ENCODE data around the gene SCN3B. TPM values are rescaled to one million over a fixed set of nuclear protein-coding genes. Genes with fewer than 3 reads are reported as not detected.

SCN3B gene
- total and polyA plus RNA-seq, 3 donors from 2014 or later = 2.4 to 5.1 (median 3.9) TPM

DNA sequence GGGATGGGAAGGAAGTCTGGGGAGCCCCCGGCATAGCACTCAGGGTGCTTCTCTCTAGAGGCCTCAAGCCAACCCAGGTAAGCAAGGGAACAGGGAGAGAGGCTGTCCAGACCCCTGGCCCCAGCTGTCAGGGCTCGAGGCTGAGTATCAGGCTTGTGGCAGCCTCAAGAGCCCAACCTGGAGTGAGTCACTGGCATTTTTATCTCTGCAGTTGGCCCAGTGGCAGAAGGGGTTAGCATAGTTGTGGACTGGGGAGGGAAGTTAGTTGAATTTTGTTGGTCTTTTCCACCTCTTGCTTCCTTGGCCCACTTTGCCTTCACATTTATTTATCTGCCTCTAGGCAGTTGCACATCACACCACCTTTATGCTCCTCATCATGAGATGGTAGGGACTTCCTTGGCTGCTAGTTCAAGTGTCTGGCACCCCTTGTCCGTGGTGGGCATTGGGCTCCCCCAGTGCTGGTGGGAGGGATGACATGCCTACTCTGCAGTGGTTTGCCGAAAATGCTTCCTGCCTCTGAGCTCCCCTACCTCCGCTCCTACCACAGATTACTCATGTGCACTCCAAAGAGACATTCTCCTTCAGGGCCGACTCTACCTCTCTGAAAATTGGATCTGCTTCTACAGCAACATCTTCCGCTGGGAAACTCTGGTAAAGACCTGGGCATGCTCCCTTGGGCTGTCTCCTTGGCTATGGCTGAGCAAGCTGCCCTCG is 60.1 kb downstream of the SCN3B start:
- Histone ChIP-seq H3K36me3 (ENCODE audit: low read depth, missing control alignments) (no peaks in the 10 kb centered on the region), H3K4me3 (no peak overlapping the region), H3K4me1 (no peaks in the 10 kb centered on the region), H3K27ac (no peak overlapping the region), H3K27me3 (no peaks in the 10 kb centered on the region), H3K9me3 (no peaks in the 10 kb centered on the region)
- DNase-seq = no peak
- intact Hi-C loops (cut with DNase I; ENCODE audit: low total_unique reads) = no loop called here
- WGBS, 2 donors = 85 to 91% methylated on average over 7 to 8 of the region's 8 CpGs
- TF ChIP-seq, protein P1, sequence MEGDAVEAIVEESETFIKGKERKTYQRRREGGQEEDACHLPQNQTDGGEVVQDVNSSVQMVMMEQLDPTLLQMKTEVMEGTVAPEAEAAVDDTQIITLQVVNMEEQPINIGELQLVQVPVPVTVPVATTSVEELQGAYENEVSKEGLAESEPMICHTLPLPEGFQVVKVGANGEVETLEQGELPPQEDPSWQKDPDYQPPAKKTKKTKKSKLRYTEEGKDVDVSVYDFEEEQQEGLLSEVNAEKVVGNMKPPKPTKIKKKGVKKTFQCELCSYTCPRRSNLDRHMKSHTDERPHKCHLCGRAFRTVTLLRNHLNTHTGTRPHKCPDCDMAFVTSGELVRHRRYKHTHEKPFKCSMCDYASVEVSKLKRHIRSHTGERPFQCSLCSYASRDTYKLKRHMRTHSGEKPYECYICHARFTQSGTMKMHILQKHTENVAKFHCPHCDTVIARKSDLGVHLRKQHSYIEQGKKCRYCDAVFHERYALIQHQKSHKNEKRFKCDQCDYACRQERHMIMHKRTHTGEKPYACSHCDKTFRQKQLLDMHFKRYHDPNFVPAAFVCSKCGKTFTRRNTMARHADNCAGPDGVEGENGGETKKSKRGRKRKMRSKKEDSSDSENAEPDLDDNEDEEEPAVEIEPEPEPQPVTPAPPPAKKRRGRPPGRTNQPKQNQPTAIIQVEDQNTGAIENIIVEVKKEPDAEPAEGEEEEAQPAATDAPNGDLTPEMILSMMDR (IDR thresholded peaks at IDR 0.05) = no peak
- TF ChIP-seq POLR2A (IDR thresholded peaks at IDR 0.05) = no peak

DNA sequence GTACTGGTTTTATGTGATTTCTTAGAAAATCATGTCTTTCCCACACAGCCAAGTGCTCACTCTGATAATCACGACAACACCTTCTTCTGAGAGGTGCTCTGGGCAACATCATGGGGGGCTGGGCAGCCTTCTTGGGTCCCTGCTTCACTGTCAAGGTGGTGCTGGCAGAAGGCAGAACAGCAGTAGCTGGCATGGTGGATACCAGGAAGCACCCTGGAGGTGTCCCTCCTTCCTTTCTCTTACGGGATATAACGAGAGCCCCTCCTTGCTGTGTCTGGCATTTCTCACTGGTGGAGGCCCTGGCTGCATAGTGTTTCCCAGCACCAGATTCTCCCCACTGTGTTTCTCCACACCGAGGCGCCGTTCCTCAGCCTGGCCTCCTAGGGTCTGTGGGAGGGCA is 60.9 kb downstream of the SCN3B start:
- WGBS, 2 donors = 85 to 93% methylated on average over 5 of the region's 6 CpGs
- no peak for TF ChIP-seq POLR2A (IDR thresholded peaks at IDR 0.05)
- TF ChIP-seq, protein P1 (IDR thresholded peaks at IDR 0.05) = no peak
- Histone ChIP-seq H3K27ac (no peak overlapping the region), H3K36me3 (ENCODE audit: low read depth, missing control alignments) (no peaks in the 10 kb centered on the region), H3K4me1 (peaks cover under 1% of the 10 kb centered on the region), H3K9me3 (no peaks in the 10 kb centered on the region), H3K27me3 (no peaks in the 10 kb centered on the region), H3K4me3 (no peak overlapping the region)
- no peak for DNase-seq
- intact Hi-C loops (cut with DNase I; ENCODE audit: low total_unique reads) = no loop called here

DNA sequence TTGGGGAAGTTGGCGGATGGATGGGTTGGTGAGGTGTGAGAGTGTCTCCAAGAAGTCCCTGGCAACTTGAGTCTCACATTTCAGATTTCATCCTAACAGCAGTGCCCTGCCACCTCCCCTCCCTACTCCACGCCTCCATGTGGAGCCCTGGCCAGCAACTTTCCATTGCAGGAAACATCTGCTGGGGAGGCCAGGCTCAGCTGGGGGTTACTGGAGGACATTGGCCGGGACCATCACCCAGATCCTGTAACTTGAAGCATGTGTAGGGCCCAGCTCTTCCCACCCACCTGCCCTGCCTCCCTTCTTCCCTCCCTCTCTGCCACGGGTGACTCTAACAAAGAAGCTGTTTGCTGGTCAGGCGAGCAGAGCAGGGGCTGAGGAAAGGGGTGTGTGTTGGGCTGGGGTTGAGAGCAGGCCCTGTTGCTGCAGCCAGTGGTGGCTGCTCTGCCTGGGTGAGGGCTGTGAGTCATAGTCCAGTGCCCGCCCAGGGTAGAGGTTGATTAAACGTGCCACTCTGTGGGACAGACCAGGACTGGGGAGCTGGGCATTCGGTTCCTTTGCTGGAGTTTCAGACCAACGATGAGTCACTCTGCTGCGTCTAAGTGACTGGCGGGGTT is 64.0 kb downstream of the SCN3B start:
- peak; percentile 23 for DNase-seq
- intact Hi-C loops (cut with DNase I; ENCODE audit: low total_unique reads) = no loop called here
- Histone ChIP-seq H3K9me3 (no peaks in the 10 kb centered on the region), H3K27ac (no peak overlapping the region), H3K4me3 (no peak overlapping the region), H3K27me3 (no peaks in the 10 kb centered on the region), H3K36me3 (ENCODE audit: low read depth, missing control alignments) (no peaks in the 10 kb centered on the region), H3K4me1 (peaks cover 12% of the 10 kb centered on the region)
- TF ChIP-seq, protein P1 (IDR thresholded peaks at IDR 0.05) = no peak
- WGBS, 2 donors = 63 to 79% methylated on average over 2 to 11 of the region's 11 CpGs

DNA sequence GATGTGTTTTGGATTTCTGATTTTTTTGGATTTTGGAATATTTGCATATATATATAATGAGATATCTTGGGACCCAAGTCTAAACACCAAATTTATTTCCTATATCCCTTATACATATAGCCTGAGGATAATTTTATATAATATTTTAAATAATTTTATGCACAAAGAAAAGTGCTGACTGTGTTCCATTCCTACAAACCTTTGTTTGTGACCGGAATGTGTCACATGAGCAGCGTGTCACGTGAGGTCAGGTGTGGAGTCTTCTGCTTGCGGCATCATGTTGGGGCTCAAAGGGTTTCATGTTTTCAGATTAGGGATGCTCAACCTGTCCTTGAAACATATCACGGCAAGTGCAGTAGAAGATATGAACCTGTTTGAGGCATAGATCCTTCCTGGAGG is 65.6 kb downstream of the SCN3B start:
- no peak for DNase-seq
- H3K27me3 ChIP-seq = no peaks in the 10 kb centered on the region
- intact Hi-C loops (cut with DNase I; ENCODE audit: low total_unique reads) = no loop called here
- no peaks in the 10 kb centered on the region for H3K9me3 ChIP-seq
- WGBS, 2 donors = 86 to 89% methylated on average over 5 of the region's 5 CpGs
- TF ChIP-seq, protein P1 (IDR thresholded peaks at IDR 0.05) = no peak
- no peak for TF ChIP-seq POLR2A (IDR thresholded peaks at IDR 0.05)
- peaks cover 12% of the 10 kb centered on the region for H3K4me1 ChIP-seq
- H3K36me3 ChIP-seq (ENCODE audit: low read depth, missing control alignments) = no peaks in the 10 kb centered on the region
- no peak overlapping the region for H3K27ac ChIP-seq
- no peak overlapping the region for H3K4me3 ChIP-seq

Data from testis (tissue), 3 donors.